ENCODE measurements around the gene TNS1.
"Not testable (repeated sequence)": the region's sequence is repeated elsewhere in the genome, so short reads cannot be mapped to it uniquely, and the experiment has no call there.

TNS1 gene

GRCh38 chr2:217790681-217791392 is 212.0 kb downstream of the TNS1 start:
- DNase-seq, result no peak

GRCh38 chr2:217790195-217790594 is 212.6 kb downstream of the TNS1 start:
- DNase-seq, result peak in 3 of 6 experiments; percentile 25 to 48 (median 30)

- peak in 1 of 6 experiments; percentile 48 for DNase-seq
Measured at GRCh38 chr2:217789736-217790181, 213.0 kb downstream of the TNS1 start.

GRCh38 chr2:217789003-217789735 is 213.6 kb downstream of the TNS1 start:
- DNase-seq, result peak in 5 of 6 experiments; percentile 38 to 80 (median 55)

GRCh38 chr2:217788669-217789002 is 214.2 kb downstream of the TNS1 start:
- no peak for DNase-seq

- DNase-seq, result no peak
Measured at GRCh38 chr2:217787160-217787877, 215.5 kb downstream of the TNS1 start.

GRCh38 chr2:217786560-217786959 is 216.2 kb downstream of the TNS1 start:
- DNase-seq, result not testable (repeated sequence)

GRCh38 chr2:217785544-217786045 is 217.2 kb downstream of the TNS1 start:
- peak in 5 of 6 experiments; percentile 40 to 77 (median 60) for DNase-seq

- no peak for DNase-seq
Measured at GRCh38 chr2:217784996-217785543, 217.7 kb downstream of the TNS1 start.

- no peak for DNase-seq
Measured at GRCh38 chr2:217783243-217783642, 219.6 kb downstream of the TNS1 start.

GRCh38 chr2:217777906-217778305 is 224.9 kb downstream of the TNS1 start:
- DNase-seq, result no peak

GRCh38 chr2:217776631-217777030 is 226.2 kb downstream of the TNS1 start:
- DNase-seq, result no peak

GRCh38 chr2:217775920-217776503 is 226.8 kb downstream of the TNS1 start:
- DNase-seq, result no peak

GRCh38 chr2:217774232-217774631 is 228.6 kb downstream of the TNS1 start:
- no peak for DNase-seq

- DNase-seq, result no peak
Measured at GRCh38 chr2:217773539-217773938, 229.3 kb downstream of the TNS1 start.

GRCh38 chr2:217766356-217766755 is 236.4 kb downstream of the TNS1 start:
- DNase-seq, result no peak

GRCh38 chr2:217761645-217762277 is 241.0 kb downstream of the TNS1 start:
- no peak for DNase-seq

- DNase-seq, result no peak
Measured at GRCh38 chr2:217759991-217760390, 242.8 kb downstream of the TNS1 start.

- DNase-seq, result no peak
Measured at GRCh38 chr2:217757108-217757463, 245.7 kb downstream of the TNS1 start.

- peak in 5 of 6 experiments; percentile 39 to 77 (median 57) for DNase-seq
Measured at GRCh38 chr2:217756375-217757107, 246.3 kb downstream of the TNS1 start.

GRCh38 chr2:217755027-217755745 is 247.6 kb downstream of the TNS1 start:
- DNase-seq, result no peak

Measured in stimulated activated naive CD4-positive, alpha-beta T cell (primary cell).